Chondrocyte (in vitro differentiated cells): ENCODE measurements around the gene KLHL6. TPM values are rescaled to one million over a fixed set of nuclear protein-coding genes. Genes with fewer than 3 reads are reported as not detected.
"Not testable (repeated sequence)": the region's sequence is repeated elsewhere in the genome, so short reads cannot be mapped to it uniquely, and the experiment has no call there.

Source experiments
- DNase-seq: peaks from one replicate; pipeline ENCODE4 v3.0.0; 2021; ENCODE audit warnings: mixed read lengths, low spot score
- H3K27ac Mint-ChIP-seq: one replicate; pipeline ENCODE4 v1.8.0; 2021; ENCODE audit warnings: mild to moderate bottlenecking, moderate library complexity, mixed read lengths; ENCODE audit not compliant: unreplicated experiment
- H3K27me3 Mint-ChIP-seq: 2 replicates; pipeline ENCODE4 v1.8.0; 2021; ENCODE audit warnings: low read depth, mixed read lengths
- H3K36me3 Mint-ChIP-seq: 2 replicates; pipeline ENCODE4 v1.8.0; 2021; ENCODE audit warnings: low read depth, mixed read lengths
- H3K4me1 Mint-ChIP-seq: 2 replicates; pipeline ENCODE4 v1.8.0; 2021; ENCODE audit warnings: low read depth, mild to moderate bottlenecking, mixed read lengths
- H3K4me3 Mint-ChIP-seq: one replicate; pipeline ENCODE4 v1.8.0; 2021; ENCODE audit warnings: mild to moderate bottlenecking, moderate library complexity, mixed read lengths; ENCODE audit not compliant: unreplicated experiment
- H3K9me3 Mint-ChIP-seq: 2 replicates; pipeline ENCODE4 v1.8.0; 2021; ENCODE audit warnings: low read depth, mixed read lengths
- total RNA-seq: library from RNA; stranded (reverse); gene quantifications from 3 replicates; pipeline ENCODE4 v1.2.1, GENCODE V29; 2021
- TF ChIP-seq, protein P1 (sequence below): fragments of 200-600 bp; sonication (generic); IDR thresholded peaks from 2 replicates; pipeline ENCODE4 v1.5.0; 2021; ENCODE audit warnings: antibody characterized with exemption, mild to moderate bottlenecking, moderate library complexity

Gene KLHL6
- total RNA-seq, 1 donor from 2014 or later: not detected

DNA sequence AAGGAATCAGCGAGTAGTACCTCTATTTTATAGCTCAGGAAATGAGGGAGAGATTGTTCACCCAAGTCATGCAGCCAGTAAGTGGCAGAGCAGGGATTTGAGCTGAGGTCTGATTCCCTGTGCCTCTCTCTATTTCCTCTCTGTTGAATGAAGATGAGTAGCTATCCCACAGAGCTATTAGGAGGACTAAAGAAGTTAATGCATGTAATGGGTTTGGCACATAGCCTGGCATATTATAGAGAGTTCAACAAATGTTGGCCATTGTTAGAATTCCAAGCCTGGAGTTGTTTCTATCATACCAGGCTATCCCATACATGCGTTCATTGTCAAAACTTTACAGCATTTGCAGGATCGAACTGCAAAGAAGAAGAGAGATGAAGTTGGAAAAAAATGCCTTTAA, 21.8 kb upstream of the KLHL6 start:
- Mint-ChIP-seq H3K4me1 (peaks cover 7% of the 10 kb centered on the region), H3K27me3 (peaks cover 37% of the 10 kb centered on the region), H3K4me3 (no peak overlapping the region), H3K36me3 (no peaks in the 10 kb centered on the region), H3K27ac (no peak overlapping the region), H3K9me3 (no peaks in the 10 kb centered on the region)
- DNase-seq: no peak
- TF ChIP-seq, protein P1, sequence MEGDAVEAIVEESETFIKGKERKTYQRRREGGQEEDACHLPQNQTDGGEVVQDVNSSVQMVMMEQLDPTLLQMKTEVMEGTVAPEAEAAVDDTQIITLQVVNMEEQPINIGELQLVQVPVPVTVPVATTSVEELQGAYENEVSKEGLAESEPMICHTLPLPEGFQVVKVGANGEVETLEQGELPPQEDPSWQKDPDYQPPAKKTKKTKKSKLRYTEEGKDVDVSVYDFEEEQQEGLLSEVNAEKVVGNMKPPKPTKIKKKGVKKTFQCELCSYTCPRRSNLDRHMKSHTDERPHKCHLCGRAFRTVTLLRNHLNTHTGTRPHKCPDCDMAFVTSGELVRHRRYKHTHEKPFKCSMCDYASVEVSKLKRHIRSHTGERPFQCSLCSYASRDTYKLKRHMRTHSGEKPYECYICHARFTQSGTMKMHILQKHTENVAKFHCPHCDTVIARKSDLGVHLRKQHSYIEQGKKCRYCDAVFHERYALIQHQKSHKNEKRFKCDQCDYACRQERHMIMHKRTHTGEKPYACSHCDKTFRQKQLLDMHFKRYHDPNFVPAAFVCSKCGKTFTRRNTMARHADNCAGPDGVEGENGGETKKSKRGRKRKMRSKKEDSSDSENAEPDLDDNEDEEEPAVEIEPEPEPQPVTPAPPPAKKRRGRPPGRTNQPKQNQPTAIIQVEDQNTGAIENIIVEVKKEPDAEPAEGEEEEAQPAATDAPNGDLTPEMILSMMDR: no peak

DNA sequence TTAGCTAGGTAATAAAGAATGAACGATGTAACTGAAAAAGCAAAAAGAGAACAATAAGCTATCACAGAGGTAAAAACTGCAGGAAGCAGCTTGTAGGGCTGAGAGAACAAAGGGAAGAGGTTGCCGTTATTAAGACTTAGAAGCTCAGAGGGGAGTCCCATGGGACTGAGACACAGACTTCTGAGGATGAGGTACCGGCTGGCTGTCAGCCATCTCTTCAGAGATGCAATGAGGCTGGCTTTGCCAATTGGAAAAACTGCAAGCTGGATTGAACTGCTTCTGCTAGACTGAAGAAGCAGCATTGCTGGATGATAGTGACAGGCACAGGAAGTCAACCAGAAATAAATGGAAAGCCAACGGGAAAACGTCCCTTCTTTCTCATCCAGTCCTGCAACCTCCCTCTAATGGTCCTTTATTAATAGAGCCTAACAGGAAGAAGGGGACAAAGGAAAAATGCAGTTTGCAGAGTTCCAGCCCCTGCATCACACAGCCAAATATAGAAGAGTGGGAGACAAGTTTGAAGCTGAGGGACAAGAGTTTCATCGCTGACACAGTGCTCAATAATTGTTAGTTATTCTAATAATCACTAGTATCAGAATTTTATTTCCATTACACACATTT, 21.1 kb upstream of the KLHL6 start:
- DNase-seq: no peak
- H3K27ac Mint-ChIP-seq: no peak overlapping the region
- no peaks in the 10 kb centered on the region for H3K36me3 Mint-ChIP-seq

DNA sequence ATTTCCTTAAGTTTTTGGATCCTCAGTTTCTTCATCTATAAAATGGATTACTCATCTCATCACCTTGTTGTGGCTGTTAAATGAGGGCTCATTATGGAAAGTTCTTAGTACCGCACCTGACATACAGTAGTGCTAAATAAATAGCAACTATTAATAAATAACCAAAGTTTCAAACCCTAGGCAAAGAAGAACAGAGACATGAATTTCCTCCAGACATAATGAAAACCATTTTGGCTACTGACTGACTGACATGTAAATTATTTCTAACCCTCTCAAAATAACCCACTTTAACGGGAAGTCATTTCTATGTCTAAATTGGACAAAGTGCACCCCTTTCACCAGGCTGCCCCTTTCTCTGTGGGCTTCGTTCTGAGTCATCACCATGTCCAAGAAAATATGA, 17.4 kb upstream of the KLHL6 start:
- Mint-ChIP-seq H3K9me3 (no peaks in the 10 kb centered on the region), H3K27ac (no peak overlapping the region), H3K4me3 (no peak overlapping the region), H3K27me3 (peaks cover 22% of the 10 kb centered on the region), H3K36me3 (no peaks in the 10 kb centered on the region), H3K4me1 (peaks cover 7% of the 10 kb centered on the region)
- DNase-seq: no peak
- TF ChIP-seq, protein P1: no peak

More for the DNA sequence above, 21.1 kb upstream of the KLHL6 start:
- Mint-ChIP-seq H3K4me3 (no peak overlapping the region), H3K27me3 (peaks cover 37% of the 10 kb centered on the region), H3K4me1 (peaks cover 7% of the 10 kb centered on the region), H3K9me3 (no peaks in the 10 kb centered on the region)
- TF ChIP-seq, protein P1: no peak

DNA sequence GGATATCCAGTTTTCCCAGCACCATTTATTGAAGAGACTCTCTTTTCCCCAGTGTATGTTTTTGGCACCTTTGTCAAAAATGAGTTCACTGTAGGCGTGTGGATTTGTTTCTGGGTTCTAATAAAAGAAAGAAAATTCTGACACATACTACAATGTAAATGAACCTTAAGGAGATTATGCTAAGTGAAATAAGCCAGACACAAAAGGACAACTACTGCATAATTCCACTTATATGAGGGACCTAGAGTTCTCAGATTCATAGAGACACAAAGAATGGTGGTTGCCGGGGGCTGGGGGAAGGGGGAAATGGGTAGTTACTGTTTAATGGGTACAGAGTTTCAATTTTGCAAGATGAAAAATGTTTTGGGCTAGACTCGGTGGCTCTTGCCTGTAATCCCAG, 14.7 kb upstream of the KLHL6 start:
- H3K4me1 Mint-ChIP-seq, H3K36me3 Mint-ChIP-seq, H3K9me3 Mint-ChIP-seq, H3K4me3 Mint-ChIP-seq, DNase-seq, H3K27ac Mint-ChIP-seq: not testable (repeated sequence)
- peaks cover 10% of the 10 kb centered on the region for H3K27me3 Mint-ChIP-seq

DNA sequence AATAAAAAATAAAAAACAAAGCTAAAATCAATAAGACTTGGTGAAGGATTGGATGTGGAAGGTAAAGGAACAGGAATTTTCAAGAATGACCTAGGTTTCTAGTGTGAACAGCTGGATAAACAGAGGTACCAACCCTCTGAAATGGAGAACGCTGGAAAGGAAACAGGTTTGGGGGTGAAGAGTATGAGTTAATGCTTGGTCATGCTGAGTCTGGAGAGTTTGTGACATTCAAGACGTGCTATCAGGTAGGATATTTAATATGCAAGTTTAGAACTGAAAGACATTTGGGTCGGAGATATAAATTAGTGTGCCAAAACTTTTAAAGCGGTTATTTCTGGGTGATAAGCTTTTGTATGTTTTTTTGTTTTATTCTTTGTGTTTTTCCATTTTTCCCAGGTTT, 11.4 kb upstream of the KLHL6 start:
- TF ChIP-seq, protein P1: no peak
- H3K36me3 Mint-ChIP-seq: no peaks in the 10 kb centered on the region
- H3K27me3 Mint-ChIP-seq: peaks cover 8% of the 10 kb centered on the region
- H3K27ac Mint-ChIP-seq: no peak overlapping the region
- H3K9me3 Mint-ChIP-seq: no peaks in the 10 kb centered on the region
- H3K4me1 Mint-ChIP-seq: no peaks in the 10 kb centered on the region
- no peak for DNase-seq
- no peak overlapping the region for H3K4me3 Mint-ChIP-seq

DNA sequence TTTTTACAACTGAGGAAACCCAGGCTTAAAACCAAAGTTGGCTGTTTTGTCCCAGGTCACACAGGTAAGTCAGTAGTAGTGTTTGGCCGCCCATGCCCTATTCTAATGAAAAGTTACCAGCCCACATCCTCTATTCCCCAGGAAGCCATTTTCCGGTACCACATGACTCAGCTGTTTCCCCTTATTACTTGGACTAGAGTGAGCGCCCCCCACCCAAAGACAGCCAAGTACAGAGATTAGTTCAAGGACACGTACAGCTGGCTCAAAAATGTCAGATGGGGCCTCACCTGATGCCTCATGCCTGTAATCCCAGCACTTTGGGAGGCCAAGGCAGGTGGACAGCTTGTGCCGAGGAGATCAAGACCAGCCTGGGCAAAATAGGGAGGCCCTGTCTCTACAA, 8.5 kb upstream of the KLHL6 start:
- TF ChIP-seq, protein P1: no peak
- Mint-ChIP-seq H3K27ac (no peak overlapping the region), H3K27me3 (no peaks in the 10 kb centered on the region), H3K4me1 (no peaks in the 10 kb centered on the region), H3K4me3 (no peak overlapping the region), H3K9me3 (no peaks in the 10 kb centered on the region), H3K36me3 (no peaks in the 10 kb centered on the region)
- DNase-seq: no peak
